ENCODE data around the gene NFYC. TPM values are rescaled to one million over a fixed set of nuclear protein-coding genes. Genes with fewer than 3 reads are reported as not detected.
A peak's percentile ranks its signal among the peaks of the same experiment; 100 is the strongest.

NFYC gene
- total and polyA plus RNA-seq, 2 experiments from 2014 or later = 23.7 to 28.3 TPM

DNA sequence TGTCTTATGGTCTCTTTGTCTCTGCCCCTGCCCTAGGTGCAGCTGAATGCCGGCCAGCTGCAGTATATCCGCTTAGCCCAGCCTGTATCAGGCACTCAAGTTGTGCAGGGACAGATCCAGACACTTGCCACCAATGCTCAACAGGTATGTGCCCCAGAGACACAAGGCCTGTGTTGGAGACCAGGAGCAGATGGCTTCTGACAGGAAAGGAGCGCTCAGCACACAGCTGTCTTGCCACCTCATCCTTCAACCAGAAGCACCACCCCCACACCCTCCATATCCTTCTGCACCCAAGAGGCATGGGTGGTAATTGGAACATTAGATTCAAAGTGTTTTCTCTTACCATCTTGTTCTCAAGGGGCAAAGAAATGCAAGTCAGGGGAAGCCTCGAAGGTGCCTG, 75.1 kb downstream of the NFYC start:
- Histone ChIP-seq H2AFZ (no peak overlapping the region), H3K4me2 (ENCODE audit: unreplicated experiment) (no peak overlapping the region), H3K4me1 (ENCODE audit: insufficient read depth) (no peaks in the 10 kb centered on the region), H3K27ac (no peak overlapping the region), H3K79me2 (ENCODE audit: insufficient read depth) (no peaks in the 10 kb centered on the region), H4K20me1 (ENCODE audit: insufficient read depth) (no peaks in the 10 kb centered on the region), H3K4me3 (no peak overlapping the region), H3K9me2 (ENCODE audit: insufficient read depth) (no peaks in the 10 kb centered on the region), H3K27me3 (replicated peaks; ENCODE audit: insufficient read depth) (no peaks in the 10 kb centered on the region), H3K9me3 (ENCODE audit: low read depth) (no peaks in the 10 kb centered on the region), H3K36me3 (ENCODE audit: low read depth) (0 out of 2 replicates have a peak, but pooled peaks cover 17% of the 10 kb centered on the region), H3K9ac (no peak overlapping the region), H3F3A (ENCODE audit: insufficient read depth) (no peaks in the 10 kb centered on the region)
- 96 to 99% methylated on average over 4 of the region's 4 CpGs for WGBS, 2 experiments (ENCODE audit: low coverage in 1 of 2, low lambda C conversion rate in 2 of 2, missing lambda C conversion rate in 2 of 2)
- in situ Hi-C loops (cut with MboI) = no loop called here
- TF ChIP-seq EZH2phosphoT487 (IDR thresholded peaks at IDR 0.05; ENCODE audit: insufficient read depth, low read depth) = no peak
- TF ChIP-seq EZH2 (IDR thresholded peaks at IDR 0.05; ENCODE audit: insufficient read depth, poor library complexity, severe bottlenecking) = no peak
- no peak for DNase-seq

DNA sequence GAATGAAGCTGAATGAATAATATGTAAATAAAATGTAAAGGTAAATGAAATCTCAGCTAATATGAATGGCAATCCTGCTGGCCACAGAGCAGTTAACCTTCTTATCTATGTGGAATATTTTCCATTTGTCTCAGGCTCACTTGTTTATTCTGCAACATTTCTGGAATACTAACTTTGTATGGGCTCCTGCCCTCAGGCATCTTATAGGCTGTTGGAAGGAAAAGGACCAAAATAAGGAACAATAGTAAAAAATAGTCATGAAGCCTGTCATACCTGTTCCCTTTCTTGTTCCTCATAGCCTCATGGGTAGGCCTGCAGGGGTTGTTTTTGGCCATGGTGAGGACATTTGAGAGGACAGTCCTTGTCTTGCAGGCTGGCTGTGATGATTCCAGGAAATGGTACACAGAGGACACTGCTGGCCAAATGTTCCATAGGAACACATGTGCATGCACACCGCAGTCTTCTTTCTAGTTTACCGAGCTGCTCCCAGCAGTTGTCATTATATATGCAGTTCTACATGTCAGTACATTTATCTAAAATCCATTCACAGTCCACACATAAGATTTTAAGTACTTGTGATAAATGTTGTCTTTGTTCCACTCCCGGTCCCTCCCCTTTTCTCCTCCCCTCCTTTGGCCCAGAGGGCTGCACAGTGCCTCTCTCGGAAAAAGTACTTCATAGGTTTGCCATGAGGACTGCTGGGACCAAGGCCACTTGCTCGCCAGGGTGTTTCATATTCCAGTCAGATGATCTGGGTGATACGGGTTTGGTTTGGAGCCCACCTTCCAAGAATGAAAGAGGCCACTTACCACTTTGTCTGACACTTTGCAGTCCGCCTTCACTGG, 76.9 kb downstream of the NFYC start:
- in situ Hi-C loops (cut with MboI) = no loop called here

DNA sequence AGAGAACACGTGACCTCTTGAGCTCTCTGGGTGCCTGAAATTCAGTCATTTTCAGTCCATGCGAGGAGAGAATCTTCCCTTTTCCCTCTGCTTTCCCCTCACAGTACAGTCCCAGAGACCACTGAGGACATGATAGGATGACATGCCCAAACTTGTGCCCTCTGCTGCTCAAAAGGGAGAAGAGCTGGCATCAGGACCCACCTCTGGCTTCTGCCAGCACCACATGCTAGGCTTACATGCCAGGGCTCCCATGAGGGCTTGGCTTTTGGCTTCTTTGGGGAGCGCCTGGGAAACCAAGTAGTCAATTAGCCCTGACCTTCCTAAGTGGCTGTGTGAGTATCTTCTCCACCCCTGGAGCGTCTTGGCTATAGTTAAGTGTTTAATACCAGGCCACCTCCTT, 78.3 kb downstream of the NFYC start:
- no peak overlapping the region for H3K27ac ChIP-seq
- 93 to 95% methylated on average over 4 of the region's 4 CpGs for WGBS, 2 experiments (ENCODE audit: low coverage in 1 of 2, low lambda C conversion rate in 2 of 2, missing lambda C conversion rate in 2 of 2)
- no peaks in the 10 kb centered on the region for H3F3A ChIP-seq (ENCODE audit: insufficient read depth)

More for the DNA sequence above, 76.9 kb downstream of the NFYC start:
- H2AFZ ChIP-seq = no peak overlapping the region
- no peak for TF ChIP-seq EZH2 (IDR thresholded peaks at IDR 0.05; ENCODE audit: insufficient read depth, poor library complexity, severe bottlenecking)
- TF ChIP-seq EZH2phosphoT487 (IDR thresholded peaks at IDR 0.05; ENCODE audit: insufficient read depth, low read depth) = no peak
- no peak overlapping the region for H3K9ac ChIP-seq
- no peaks in the 10 kb centered on the region for H4K20me1 ChIP-seq (ENCODE audit: insufficient read depth)
- no peaks in the 10 kb centered on the region for H3K27me3 ChIP-seq (replicated peaks; ENCODE audit: insufficient read depth)
- H3K4me2 ChIP-seq (ENCODE audit: unreplicated experiment) = no peak overlapping the region
- H3K4me1 ChIP-seq (ENCODE audit: insufficient read depth) = no peaks in the 10 kb centered on the region
- 0 out of 2 replicates have a peak, but pooled peaks cover 17% of the 10 kb centered on the region for H3K36me3 ChIP-seq (ENCODE audit: low read depth)
- 83 to 85% methylated on average over 7 of the region's 7 CpGs for WGBS, 2 experiments (ENCODE audit: low coverage in 1 of 2, low lambda C conversion rate in 2 of 2, missing lambda C conversion rate in 2 of 2)
- H3K9me3 ChIP-seq (ENCODE audit: low read depth) = no peaks in the 10 kb centered on the region
- no peaks in the 10 kb centered on the region for H3K79me2 ChIP-seq (ENCODE audit: insufficient read depth)
- no peak for DNase-seq
- no peaks in the 10 kb centered on the region for H3K9me2 ChIP-seq (ENCODE audit: insufficient read depth)
- H3K4me3 ChIP-seq = no peak overlapping the region
- no peak overlapping the region for H3K27ac ChIP-seq
- no peaks in the 10 kb centered on the region for H3F3A ChIP-seq (ENCODE audit: insufficient read depth)

GRCh38 chr1:40770296-40771070, 79.0 kb downstream of the NFYC start:
- Histone ChIP-seq H3K9me2 (ENCODE audit: insufficient read depth) (no peaks in the 10 kb centered on the region), H4K20me1 (ENCODE audit: insufficient read depth) (no peaks in the 10 kb centered on the region), H3K79me2 (ENCODE audit: insufficient read depth) (no peaks in the 10 kb centered on the region), H3K4me2 (ENCODE audit: unreplicated experiment) (no peak overlapping the region), H3K36me3 (ENCODE audit: low read depth) (0 out of 2 replicates have a peak, but pooled peaks cover 8% of the 10 kb centered on the region), H2AFZ (no peak overlapping the region), H3K9me3 (ENCODE audit: low read depth) (no peaks in the 10 kb centered on the region), H3K4me1 (ENCODE audit: insufficient read depth) (no peaks in the 10 kb centered on the region), H3K27ac (no peak overlapping the region), H3K27me3 (replicated peaks; ENCODE audit: insufficient read depth) (no peaks in the 10 kb centered on the region), H3K9ac (no peak overlapping the region), H3K4me3 (no peak overlapping the region), H3F3A (ENCODE audit: insufficient read depth) (no peaks in the 10 kb centered on the region)
- WGBS, 2 experiments (ENCODE audit: low coverage in 1 of 2, low lambda C conversion rate in 2 of 2, missing lambda C conversion rate in 2 of 2) = 89 to 90% methylated on average over 17 to 18 of the region's 18 CpGs
- in situ Hi-C loops (cut with MboI) = no loop called here
- TF ChIP-seq EZH2phosphoT487 (IDR thresholded peaks at IDR 0.05; ENCODE audit: insufficient read depth, low read depth) (no peak), EZH2 (IDR thresholded peaks at IDR 0.05; ENCODE audit: insufficient read depth, poor library complexity, severe bottlenecking) (no peak)
- no peak for DNase-seq

More for the DNA sequence above, 78.3 kb downstream of the NFYC start:
- in situ Hi-C loops (cut with MboI) = no loop called here
- 0 out of 2 replicates have a peak, but pooled peaks cover 8% of the 10 kb centered on the region for H3K36me3 ChIP-seq (ENCODE audit: low read depth)
- no peak for TF ChIP-seq EZH2 (IDR thresholded peaks at IDR 0.05; ENCODE audit: insufficient read depth, poor library complexity, severe bottlenecking)
- no peak for TF ChIP-seq EZH2phosphoT487 (IDR thresholded peaks at IDR 0.05; ENCODE audit: insufficient read depth, low read depth)
- DNase-seq = peak; percentile 10
- H3K4me3 ChIP-seq = no peak overlapping the region
- no peaks in the 10 kb centered on the region for H4K20me1 ChIP-seq (ENCODE audit: insufficient read depth)
- no peaks in the 10 kb centered on the region for H3K4me1 ChIP-seq (ENCODE audit: insufficient read depth)
- no peaks in the 10 kb centered on the region for H3K9me2 ChIP-seq (ENCODE audit: insufficient read depth)
- no peaks in the 10 kb centered on the region for H3K79me2 ChIP-seq (ENCODE audit: insufficient read depth)
- H3K9ac ChIP-seq = no peak overlapping the region
- no peaks in the 10 kb centered on the region for H3K9me3 ChIP-seq (ENCODE audit: low read depth)
- H3K4me2 ChIP-seq (ENCODE audit: unreplicated experiment) = no peak overlapping the region
- H2AFZ ChIP-seq = no peak overlapping the region
- H3K27me3 ChIP-seq (replicated peaks; ENCODE audit: insufficient read depth) = no peaks in the 10 kb centered on the region
